DOHH2 (cell line): Measurements from ENCODE around the gene MLH1.

Source experiments
- EZH2phosphoT487 ChIP-seq: fragments of 200-600 bp; sonication (generic); IDR thresholded peaks from 2 replicates; pipeline ENCODE4 v1.6.1; 2017; ENCODE audit warnings: borderline replicate concordance, mild to moderate bottlenecking, antibody characterized with exemption, low read length, moderate library complexity, mixed read lengths
- TF ChIP-seq, protein P1 (sequence below): fragments of 200-600 bp; sonication (generic); IDR thresholded peaks from one replicate; pipeline ENCODE4 v1.5.1; 2014; ENCODE audit warnings: antibody characterized with exemption, mild to moderate bottlenecking, low read depth, low read length; ENCODE audit not compliant: poor library complexity, severe bottlenecking

DNA sequence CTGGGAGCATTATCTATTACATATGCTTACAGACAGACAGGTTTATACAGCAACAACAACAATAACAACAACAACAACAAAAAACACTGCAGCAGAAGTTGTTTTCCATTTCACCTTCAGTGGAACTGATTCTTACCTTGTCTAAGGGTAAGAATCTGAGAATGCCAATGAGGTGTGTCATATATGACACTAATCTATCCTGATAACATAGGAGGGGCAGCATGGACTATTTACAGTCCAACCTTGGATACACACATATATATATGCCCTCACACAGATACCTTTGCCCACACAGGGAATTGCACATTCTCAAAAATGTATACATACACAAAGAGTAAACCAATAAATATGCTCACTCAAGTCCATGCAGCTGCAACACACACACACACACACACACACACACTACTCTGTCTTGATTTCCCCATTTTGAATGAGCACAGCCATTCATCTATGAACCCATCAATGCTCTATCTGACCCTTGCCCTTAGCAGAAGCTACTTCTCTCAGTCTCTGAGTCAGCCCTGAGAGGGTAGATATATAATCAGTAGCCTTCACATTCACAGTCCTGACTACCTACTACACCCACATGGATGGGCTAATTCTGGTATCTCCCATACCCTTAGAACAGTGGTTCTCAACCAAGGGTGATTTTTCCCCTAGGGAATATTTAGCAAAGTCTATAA is 38.7 kb upstream of the MLH1 start:
- TF ChIP-seq, protein P1, sequence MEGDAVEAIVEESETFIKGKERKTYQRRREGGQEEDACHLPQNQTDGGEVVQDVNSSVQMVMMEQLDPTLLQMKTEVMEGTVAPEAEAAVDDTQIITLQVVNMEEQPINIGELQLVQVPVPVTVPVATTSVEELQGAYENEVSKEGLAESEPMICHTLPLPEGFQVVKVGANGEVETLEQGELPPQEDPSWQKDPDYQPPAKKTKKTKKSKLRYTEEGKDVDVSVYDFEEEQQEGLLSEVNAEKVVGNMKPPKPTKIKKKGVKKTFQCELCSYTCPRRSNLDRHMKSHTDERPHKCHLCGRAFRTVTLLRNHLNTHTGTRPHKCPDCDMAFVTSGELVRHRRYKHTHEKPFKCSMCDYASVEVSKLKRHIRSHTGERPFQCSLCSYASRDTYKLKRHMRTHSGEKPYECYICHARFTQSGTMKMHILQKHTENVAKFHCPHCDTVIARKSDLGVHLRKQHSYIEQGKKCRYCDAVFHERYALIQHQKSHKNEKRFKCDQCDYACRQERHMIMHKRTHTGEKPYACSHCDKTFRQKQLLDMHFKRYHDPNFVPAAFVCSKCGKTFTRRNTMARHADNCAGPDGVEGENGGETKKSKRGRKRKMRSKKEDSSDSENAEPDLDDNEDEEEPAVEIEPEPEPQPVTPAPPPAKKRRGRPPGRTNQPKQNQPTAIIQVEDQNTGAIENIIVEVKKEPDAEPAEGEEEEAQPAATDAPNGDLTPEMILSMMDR, result no peak
- TF ChIP-seq EZH2phosphoT487, result no peak
